Omental fat pad (tissue), 4 donors: ENCODE measurements around the gene RAI1. TPM values are rescaled to one million over a fixed set of nuclear protein-coding genes. Genes with fewer than 3 reads are reported as not detected.

Experiments
- ATAC-seq: fragments of 150-250 bp; one replicate; pipeline ENCODE4 v1.9.1; 2016; ENCODE audit warnings: mild to moderate bottlenecking, moderate library complexity; ENCODE audit not compliant: low FRiP score
- DNase-seq: peaks from one replicate; pipeline ENCODE4 v3.0.0-alpha.2; 2019; ENCODE audit warnings: low spot score
- total RNA-seq, 4 donors: library from RNA; depleted of rRNA; stranded (reverse); fragments of >200 nt; gene quantifications; one replicate each; pipeline ENCODE4 v1.1.0, GENCODE V29; 2016
- TF ChIP-seq, protein P1 (sequence below), 3 donors: fragments of 450-650 bp; IDR thresholded peaks; one replicate each; pipeline ENCODE4 v1.5.1; 2016 to 2017; ENCODE audit warnings: antibody characterized with exemption in 3 of 3, mild to moderate bottlenecking in 3 of 3, moderate library complexity in 2 of 3

The RAI1 gene
- total RNA-seq, 4 donors from 2014 or later = 6.7 to 30.6 (median 8.5) TPM

GRCh38 chr17:17749025-17749772, 67.9 kb downstream of the RAI1 start:
- ATAC-seq (no peak), DNase-seq (no peak)

DNA sequence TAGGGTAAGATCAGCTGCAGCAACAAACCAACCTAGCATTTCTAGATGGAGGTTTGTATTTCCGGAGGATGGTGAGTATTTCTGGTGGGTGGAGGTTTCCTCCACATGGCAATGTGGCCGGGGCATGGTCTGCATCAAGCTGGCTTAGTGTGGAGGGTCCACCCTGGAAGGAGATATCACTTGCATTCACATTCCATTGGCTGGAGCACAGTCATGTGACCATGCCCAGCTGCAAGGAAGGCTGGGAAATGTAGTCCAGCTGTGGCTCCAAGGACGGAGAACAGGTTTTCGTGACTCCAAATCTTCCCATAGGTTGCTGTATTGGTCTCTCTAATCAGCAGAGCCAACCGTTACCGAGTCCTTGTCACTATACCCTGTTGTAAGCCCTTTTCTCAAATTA, 68.7 kb downstream of the RAI1 start:
- DNase-seq (peak; percentile 35), ATAC-seq (no peak)
- TF ChIP-seq, protein P1, sequence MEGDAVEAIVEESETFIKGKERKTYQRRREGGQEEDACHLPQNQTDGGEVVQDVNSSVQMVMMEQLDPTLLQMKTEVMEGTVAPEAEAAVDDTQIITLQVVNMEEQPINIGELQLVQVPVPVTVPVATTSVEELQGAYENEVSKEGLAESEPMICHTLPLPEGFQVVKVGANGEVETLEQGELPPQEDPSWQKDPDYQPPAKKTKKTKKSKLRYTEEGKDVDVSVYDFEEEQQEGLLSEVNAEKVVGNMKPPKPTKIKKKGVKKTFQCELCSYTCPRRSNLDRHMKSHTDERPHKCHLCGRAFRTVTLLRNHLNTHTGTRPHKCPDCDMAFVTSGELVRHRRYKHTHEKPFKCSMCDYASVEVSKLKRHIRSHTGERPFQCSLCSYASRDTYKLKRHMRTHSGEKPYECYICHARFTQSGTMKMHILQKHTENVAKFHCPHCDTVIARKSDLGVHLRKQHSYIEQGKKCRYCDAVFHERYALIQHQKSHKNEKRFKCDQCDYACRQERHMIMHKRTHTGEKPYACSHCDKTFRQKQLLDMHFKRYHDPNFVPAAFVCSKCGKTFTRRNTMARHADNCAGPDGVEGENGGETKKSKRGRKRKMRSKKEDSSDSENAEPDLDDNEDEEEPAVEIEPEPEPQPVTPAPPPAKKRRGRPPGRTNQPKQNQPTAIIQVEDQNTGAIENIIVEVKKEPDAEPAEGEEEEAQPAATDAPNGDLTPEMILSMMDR (IDR thresholded peaks at IDR 0.05) = no peak

More at GRCh38 chr17:17749025-17749772, 67.9 kb downstream of the RAI1 start:
- TF ChIP-seq, protein P1 (IDR thresholded peaks at IDR 0.05) = no peak

GRCh38 chr17:17750881-17751280, 69.6 kb downstream of the RAI1 start:
- ATAC-seq (no peak), DNase-seq (no peak)
- TF ChIP-seq, protein P1 (IDR thresholded peaks at IDR 0.05) = no peak

- TF ChIP-seq, protein P1 (IDR thresholded peaks at IDR 0.05) = no peak
- ATAC-seq (no peak), DNase-seq (no peak)
Measured at GRCh38 chr17:17751489-17752088, 70.3 kb downstream of the RAI1 start.

DNA sequence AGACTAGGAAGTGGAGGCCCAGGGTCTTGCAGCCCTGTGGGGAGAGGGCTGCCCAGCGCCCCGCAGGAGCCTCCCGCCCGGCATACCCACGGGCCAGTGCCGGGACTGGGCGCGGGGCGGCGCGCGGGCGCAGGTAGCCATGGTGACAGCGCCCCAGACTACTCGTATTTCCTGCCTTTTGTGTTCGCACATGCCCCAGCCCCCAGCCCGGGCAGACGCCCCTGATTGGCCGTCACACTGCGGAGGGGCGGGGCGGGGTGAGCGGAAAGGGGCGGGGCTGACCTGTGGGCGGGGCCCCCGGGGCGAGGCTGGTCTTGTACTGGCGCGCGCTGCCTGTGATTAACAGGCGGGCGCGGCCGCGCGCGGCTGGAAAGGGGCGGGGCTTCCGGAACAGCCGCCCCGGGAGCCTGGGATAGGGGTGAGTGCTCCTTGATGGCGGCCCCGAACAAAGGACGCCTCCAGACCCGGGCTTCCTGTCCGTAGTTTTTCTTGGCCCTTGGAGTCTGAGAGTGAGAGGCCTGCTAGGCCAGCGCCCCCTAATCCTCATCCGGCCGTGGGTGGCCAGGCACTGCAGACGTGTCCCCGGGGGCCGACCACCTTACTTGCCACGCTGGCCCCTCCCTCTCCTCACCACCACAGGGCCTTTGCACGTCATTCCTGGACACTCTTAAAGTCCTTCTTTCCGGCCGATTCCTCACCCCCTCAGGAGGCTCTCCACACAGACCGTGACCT, 71.0 kb downstream of the RAI1 start:
- DNase-seq = peak; percentile 86
- peak; percentile 92 for ATAC-seq
- TF ChIP-seq, protein P1 (IDR thresholded peaks at IDR 0.05) = no peak

- DNase-seq (no peak), ATAC-seq (no peak)
- TF ChIP-seq, protein P1 (IDR thresholded peaks at IDR 0.05) = no peak
Measured at GRCh38 chr17:17752821-17753321, 71.6 kb downstream of the RAI1 start.
